Gastroesophageal sphincter (tissue), 3 donors: Measurements from ENCODE around the gene CENPW.

ENCODE experiments used
- CTCF ChIP-seq, 4 experiments: fragments of 200-600 bp in 2 of 4; fragments of 450-650 bp in 2 of 4; sonication (generic) in 1 of 4; IDR thresholded peaks; one replicate each; pipeline ENCODE4 v1.5.1; 2017 to 2019; ENCODE audit warnings: antibody characterized with exemption in 4 of 4, mild to moderate bottlenecking in 2 of 4, moderate library complexity in 2 of 4
- POLR2A ChIP-seq, 2 donors: fragments of 450-650 bp; IDR thresholded peaks; one replicate each; pipeline ENCODE4 v1.6.1; 2017; ENCODE audit warnings: antibody characterized with exemption in 2 of 2, mild to moderate bottlenecking in 2 of 2, moderate library complexity in 1 of 2

DNA sequence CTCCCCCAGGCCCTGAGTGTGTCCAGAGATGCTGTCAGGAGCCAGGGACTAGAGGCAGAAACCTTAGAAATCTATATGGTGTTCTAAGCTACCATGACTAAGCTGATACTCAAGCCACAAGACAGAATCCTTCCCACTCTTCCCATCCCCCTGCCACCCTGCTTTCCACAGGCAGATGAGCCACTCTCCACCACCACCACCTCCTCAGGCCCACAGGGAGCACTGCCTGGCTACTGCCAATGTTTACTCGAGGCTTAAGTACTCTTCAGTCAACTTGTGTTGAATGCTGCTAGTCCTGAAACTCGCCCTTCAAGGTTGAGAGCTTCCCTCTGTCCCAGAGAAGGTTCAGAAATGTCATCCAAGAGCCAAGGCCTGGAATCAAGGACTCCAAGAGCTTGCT lies 56.2 kb downstream of the CENPW start:
- TF ChIP-seq CTCF (IDR thresholded peaks at IDR 0.05) (no peak), POLR2A (IDR thresholded peaks at IDR 0.05) (no peak)
